Thymus (tissue), 11 donors: Measurements from ENCODE around the gene SPRR3. TPM values are rescaled to one million over a fixed set of nuclear protein-coding genes. Genes with fewer than 3 reads are reported as not detected.

Experiments used
- DNase-seq, 9 donors: peaks; one replicate each; pipeline ENCODE4 v3.0.0-alpha.2; 2013; ENCODE audit warnings: low spot score in 9 of 9, low read depth in 6 of 9, missing footprints in 1 of 9
- H3K27ac ChIP-seq, 2 donors: one replicate each; pipeline ENCODE4 v1.5.1; 2013; ENCODE audit warnings: control low read depth in 1 of 2, low read depth in 1 of 2, low read length in 1 of 2, mild to moderate bottlenecking in 1 of 2, moderate library complexity in 1 of 2
- H3K27me3 ChIP-seq, 2 donors: one replicate each; pipeline ENCODE4 v1.5.1; 2013; ENCODE audit warnings: low read length in 1 of 2; ENCODE audit not compliant: control insufficient read depth in 2 of 2, insufficient read depth in 1 of 2
- H3K36me3 ChIP-seq, 2 donors: one replicate each; pipeline ENCODE4 v1.5.1; 2013; ENCODE audit warnings: low read length in 1 of 2, mild to moderate bottlenecking in 1 of 2, moderate library complexity in 1 of 2; ENCODE audit not compliant: control insufficient read depth in 2 of 2, insufficient read depth in 2 of 2
- H3K4me1 ChIP-seq, 2 donors: one replicate each; pipeline ENCODE4 v1.5.1; 2013; ENCODE audit warnings: low read length in 2 of 2; ENCODE audit not compliant: control insufficient read depth in 2 of 2, insufficient read depth in 2 of 2
- H3K4me3 ChIP-seq, 2 donors: one replicate each; pipeline ENCODE4 v1.5.1; 2013; ENCODE audit warnings: low read length in 2 of 2, control low read depth in 1 of 2, mild to moderate bottlenecking in 1 of 2
- H3K9me3 ChIP-seq, 2 donors: one replicate each; pipeline ENCODE4 v1.5.1; 2013; ENCODE audit warnings: low read length in 1 of 2, mild to moderate bottlenecking in 1 of 2; ENCODE audit not compliant: control insufficient read depth in 2 of 2, insufficient read depth in 1 of 2
- WGBS: extraction: QIAGEN DNeasy Blood & Tissue Kit; methylation state at CpG from one replicate; pipeline ENCODE4 v1.1.7; 2013; 5-methylcytosine and 5-hydroxymethylcytosine counted together
- polyA plus RNA-seq: library from polyadenylated mRNA; stranded (reverse); fragments of 200-250 nt; gene quantifications from one replicate; pipeline ENCODE4 v1.2.3, GENCODE V29; 2013
- total RNA-seq: library from RNA; stranded (reverse); fragments of 120-200 nt; gene quantifications from one replicate; pipeline ENCODE4 v1.2.4, GENCODE V29; 2013
- donor health status: healthy.

SPRR3 gene
- total and polyA plus RNA-seq, 2 donors, result 0.28 to 9.7 TPM

GRCh38 chr1:152977614-152978013 lies 23.9 kb upstream of the SPRR3 start:
- Histone ChIP-seq H3K27ac (no peak overlapping the region), H3K27me3 (no peaks in the 10 kb centered on the region), H3K36me3 (no peaks in the 10 kb centered on the region), H3K4me3 (no peak overlapping the region), H3K4me1 (no peaks in the 10 kb centered on the region), H3K9me3 (no peaks in the 10 kb centered on the region)
- no peak for DNase-seq

GRCh38 chr1:152980676-152981075 lies 20.9 kb upstream of the SPRR3 start:
- Histone ChIP-seq H3K4me1 (no peaks in the 10 kb centered on the region), H3K36me3 (no peaks in the 10 kb centered on the region), H3K9me3 (no peaks in the 10 kb centered on the region), H3K27ac (no peak overlapping the region), H3K4me3 (no peak overlapping the region), H3K27me3 (no peaks in the 10 kb centered on the region)
- 80% methylated on average over 1 of the region's 1 CpG for WGBS
- DNase-seq, result no peak

- 92% methylated on average over 6 of the region's 6 CpGs for WGBS
Measured at GRCh38 chr1:152981146-152981871, 20.2 kb upstream of the SPRR3 start.

GRCh38 chr1:152982076-152982475 lies 19.5 kb upstream of the SPRR3 start:
- 94% methylated on average over 4 of the region's 4 CpGs for whole genome bisulfite sequencing
- H3K4me3 ChIP-seq, result no peak overlapping the region
- no peaks in the 10 kb centered on the region for H3K27me3 ChIP-seq
- H3K4me1 ChIP-seq, result no peaks in the 10 kb centered on the region
- H3K9me3 ChIP-seq, result no peaks in the 10 kb centered on the region
- no peaks in the 10 kb centered on the region for H3K36me3 ChIP-seq
- DNase-seq, result no peak
- H3K27ac ChIP-seq, result no peak overlapping the region

More at GRCh38 chr1:152981146-152981871, 20.2 kb upstream of the SPRR3 start:
- no peaks in the 10 kb centered on the region for H3K4me1 ChIP-seq
- H3K4me3 ChIP-seq, result no peak overlapping the region
- H3K36me3 ChIP-seq, result no peaks in the 10 kb centered on the region
- H3K27ac ChIP-seq, result no peak overlapping the region
- H3K9me3 ChIP-seq, result no peaks in the 10 kb centered on the region
- no peaks in the 10 kb centered on the region for H3K27me3 ChIP-seq
- DNase-seq, result no peak

GRCh38 chr1:152983234-152983633 lies 18.3 kb upstream of the SPRR3 start:
- Histone ChIP-seq H3K36me3 (no peaks in the 10 kb centered on the region), H3K9me3 (no peaks in the 10 kb centered on the region), H3K27ac (no peak overlapping the region), H3K4me3 (no peak overlapping the region), H3K4me1 (no peaks in the 10 kb centered on the region), H3K27me3 (no peaks in the 10 kb centered on the region)
- DNase-seq, result no peak

- Histone ChIP-seq H3K4me3 (no peak within 1 kb of the TSS), H3K27ac (no peak within 1 kb of the TSS), H3K27me3 (no peaks in the 10 kb centered on the region), H3K9me3 (no peaks in the 10 kb centered on the region), H3K36me3 (no peaks in the 10 kb centered on the region), H3K4me1 (no peaks in the 10 kb centered on the region)
- 94% methylated on average over 3 of the region's 3 CpGs for WGBS
- DNase-seq, result no peak
Measured at GRCh38 chr1:152983743-152984142, 17.8 kb upstream of the SPRR3 start, which contains the start of gene SPRR1A. TSS of gene SPRR1A (plus strand) at chr1:152984081. CDS start at chr1:152985231, 1,150 bp downstream.

- WGBS, result 96% methylated on average over 2 of the region's 2 CpGs
- Histone ChIP-seq H3K4me3 (no peak overlapping the region), H3K9me3 (no peaks in the 10 kb centered on the region), H3K36me3 (no peaks in the 10 kb centered on the region), H3K27me3 (no peaks in the 10 kb centered on the region), H3K4me1 (no peaks in the 10 kb centered on the region), H3K27ac (no peak overlapping the region)
- no peak for DNase-seq
Measured at GRCh38 chr1:152986578-152986977, 15.0 kb upstream of the SPRR3 start.

GRCh38 chr1:152993186-152993585 lies 8.4 kb upstream of the SPRR3 start:
- H3K9me3 ChIP-seq, result no peaks in the 10 kb centered on the region
- no peak overlapping the region for H3K27ac ChIP-seq
- 82% methylated on average over 6 of the region's 6 CpGs for WGBS

GRCh38 chr1:152995842-152996241 lies 5.7 kb upstream of the SPRR3 start:
- Histone ChIP-seq H3K4me3 (no peak overlapping the region), H3K27me3 (no peaks in the 10 kb centered on the region), H3K4me1 (no peaks in the 10 kb centered on the region), H3K27ac (no peak overlapping the region), H3K9me3 (no peaks in the 10 kb centered on the region), H3K36me3 (no peaks in the 10 kb centered on the region)
- 50% methylated on average over 1 of the region's 1 CpG for WGBS
- DNase-seq, result no peak

More at GRCh38 chr1:152993186-152993585, 8.4 kb upstream of the SPRR3 start:
- H3K4me1 ChIP-seq, result no peaks in the 10 kb centered on the region
- H3K36me3 ChIP-seq, result no peaks in the 10 kb centered on the region
- no peak for DNase-seq
- no peak overlapping the region for H3K4me3 ChIP-seq
- H3K27me3 ChIP-seq, result no peaks in the 10 kb centered on the region
